H1 (cell line): ENCODE data around the gene PNPLA1.

Source experiments
- CBX5 ChIP-seq: fragments of 300-800, 300-1000 bp; sonication (generic); IDR thresholded peaks from 2 replicates; pipeline ENCODE4 v1.7.1; 2016; ENCODE audit warnings: antibody characterized with exemption, low read length, low read depth
- CEBPB ChIP-seq: IDR thresholded peaks from 2 replicates; pipeline ENCODE4 v1.6.1; 2012; ENCODE audit warnings: low read depth, low read length
- EZH2 ChIP-seq: fragments of 200-600 bp; sonication (generic); IDR thresholded peaks from 2 replicates; pipeline ENCODE4 v1.7.1; 2012; ENCODE audit warnings: low read depth, mild to moderate bottlenecking, moderate library complexity, low read length, inconsistent platforms; ENCODE audit not compliant: severe bottlenecking
- GTF2F1 ChIP-seq: IDR thresholded peaks from 2 replicates; pipeline ENCODE4 v1.6.1; 2012; ENCODE audit warnings: low read depth, low read length, improper control_type of control experiment, borderline replicate concordance
- POLR2A ChIP-seq, 2 experiments: IDR thresholded peaks; 1 replicate in 1 of 2; 2 replicates in 1 of 2; pipeline ENCODE4 v1.6.1; 2011; ENCODE audit warnings: low read depth in 2 of 2, low read length in 2 of 2, mild to moderate bottlenecking in 2 of 2; ENCODE audit errors: control extremely low read depth in 1 of 2
- POLR2AphosphoS5 ChIP-seq: IDR thresholded peaks from 2 replicates; pipeline ENCODE4 v1.6.1; 2011; ENCODE audit warnings: low read depth, low read length
- RFX5 ChIP-seq: IDR thresholded peaks from 2 replicates; pipeline ENCODE4 v1.6.1; 2011; ENCODE audit warnings: low read depth, low read length, improper control_type of control experiment, borderline replicate concordance
- ZNF274 ChIP-seq: IDR thresholded peaks from 2 replicates; pipeline ENCODE4 v1.7.0; 2012; ENCODE audit warnings: low read length, borderline replicate concordance; ENCODE audit errors: extremely low read depth
- TF ChIP-seq, protein P1 (sequence below), 3 experiments: IDR thresholded peaks; 1 replicate in 2 of 3; 2 replicates in 1 of 3; pipeline versions ENCODE4 v1.5.1 to v1.6.1; 2011; ENCODE audit warnings: low read length in 3 of 3, mild to moderate bottlenecking in 3 of 3, inconsistent platforms in 2 of 3, low read depth in 1 of 3, moderate library complexity in 1 of 3; ENCODE audit not compliant: insufficient read depth in 1 of 3; ENCODE audit errors: control extremely low read depth in 1 of 3

DNA sequence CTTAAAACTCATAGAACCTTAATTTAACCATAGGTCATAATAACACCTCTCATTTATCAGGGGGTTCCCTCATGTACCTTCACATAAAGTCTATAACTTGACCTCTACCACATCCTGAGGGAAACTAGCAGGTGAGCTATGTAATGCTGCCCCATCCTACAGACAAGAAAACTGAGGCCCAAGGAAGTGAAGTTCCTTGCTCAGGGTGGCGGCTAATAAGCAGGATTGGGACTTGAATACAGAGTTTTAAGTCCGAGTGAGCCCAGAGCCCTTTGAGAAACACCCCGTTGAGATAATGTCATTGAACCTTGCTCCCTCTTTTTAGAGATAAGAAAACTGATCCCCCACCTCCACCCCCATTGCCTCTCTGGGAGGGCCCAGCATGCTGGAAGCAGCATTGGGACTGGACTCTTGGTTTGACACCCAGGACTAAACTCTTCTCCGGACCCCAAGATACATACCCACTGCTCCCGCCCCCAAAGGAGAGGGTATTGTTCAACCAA is 66.4 kb downstream of the PNPLA1 start:
- TF ChIP-seq, protein P1, sequence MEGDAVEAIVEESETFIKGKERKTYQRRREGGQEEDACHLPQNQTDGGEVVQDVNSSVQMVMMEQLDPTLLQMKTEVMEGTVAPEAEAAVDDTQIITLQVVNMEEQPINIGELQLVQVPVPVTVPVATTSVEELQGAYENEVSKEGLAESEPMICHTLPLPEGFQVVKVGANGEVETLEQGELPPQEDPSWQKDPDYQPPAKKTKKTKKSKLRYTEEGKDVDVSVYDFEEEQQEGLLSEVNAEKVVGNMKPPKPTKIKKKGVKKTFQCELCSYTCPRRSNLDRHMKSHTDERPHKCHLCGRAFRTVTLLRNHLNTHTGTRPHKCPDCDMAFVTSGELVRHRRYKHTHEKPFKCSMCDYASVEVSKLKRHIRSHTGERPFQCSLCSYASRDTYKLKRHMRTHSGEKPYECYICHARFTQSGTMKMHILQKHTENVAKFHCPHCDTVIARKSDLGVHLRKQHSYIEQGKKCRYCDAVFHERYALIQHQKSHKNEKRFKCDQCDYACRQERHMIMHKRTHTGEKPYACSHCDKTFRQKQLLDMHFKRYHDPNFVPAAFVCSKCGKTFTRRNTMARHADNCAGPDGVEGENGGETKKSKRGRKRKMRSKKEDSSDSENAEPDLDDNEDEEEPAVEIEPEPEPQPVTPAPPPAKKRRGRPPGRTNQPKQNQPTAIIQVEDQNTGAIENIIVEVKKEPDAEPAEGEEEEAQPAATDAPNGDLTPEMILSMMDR (IDR thresholded peaks at IDR 0.05; ENCODE audit: control extremely low read depth in 1 of 3, insufficient read depth in 1 of 3, low read depth in 1 of 3, low read length in 3 of 3): no peak
- no peak for TF ChIP-seq CBX5
- no peak for TF ChIP-seq CEBPB
- TF ChIP-seq POLR2AphosphoS5: no peak
- TF ChIP-seq POLR2A (IDR thresholded peaks at IDR 0.05; ENCODE audit: control extremely low read depth in 1 of 2, low read depth in 2 of 2, low read length in 2 of 2): no peak
- TF ChIP-seq EZH2: no peak
- no peak for TF ChIP-seq GTF2F1
- TF ChIP-seq ZNF274: no peak
- TF ChIP-seq RFX5: no peak
